Ishikawa (cell line): ENCODE data around the gene CHP1.

Source experiments
- CEBPB ChIP-seq: IDR thresholded peaks from 2 replicates; pipeline ENCODE4 v1.6.1; 2012
- CREB1 ChIP-seq: IDR thresholded peaks from 2 replicates; pipeline ENCODE4 v1.6.1; 2012; ENCODE audit warnings: low read depth
- EGR1 ChIP-seq: IDR thresholded peaks from 2 replicates; pipeline ENCODE4 v1.6.1; 2012
- EP300 ChIP-seq: IDR thresholded peaks from 2 replicates; pipeline ENCODE4 v1.6.1; 2012; ENCODE audit warnings: borderline replicate concordance
- FOXM1 ChIP-seq: IDR thresholded peaks from 2 replicates; pipeline ENCODE4 v1.6.1; 2012; ENCODE audit warnings: low read depth, borderline replicate concordance
- MAX ChIP-seq: IDR thresholded peaks from 2 replicates; pipeline ENCODE4 v1.6.1; 2012
- NFIC ChIP-seq: IDR thresholded peaks from 2 replicates; pipeline ENCODE4 v1.6.1; 2012
- RAD21 ChIP-seq: IDR thresholded peaks from 2 replicates; pipeline ENCODE4 v1.6.1; 2012; ENCODE audit warnings: low read depth
- REST ChIP-seq: IDR thresholded peaks from 2 replicates; pipeline ENCODE4 v1.6.1; 2012; ENCODE audit warnings: low read depth, mild to moderate bottlenecking
- TAF1 ChIP-seq: IDR thresholded peaks from 2 replicates; pipeline ENCODE4 v1.6.1; 2012; ENCODE audit warnings: low read depth, mild to moderate bottlenecking
- TCF12 ChIP-seq: IDR thresholded peaks from 2 replicates; pipeline ENCODE4 v1.6.1; 2012; ENCODE audit warnings: low read depth
- TEAD4 ChIP-seq: IDR thresholded peaks from 2 replicates; pipeline ENCODE4 v1.6.1; 2012
- USF1 ChIP-seq: IDR thresholded peaks from 2 replicates; pipeline ENCODE4 v1.6.1; 2012
- YY1 ChIP-seq: IDR thresholded peaks from 2 replicates; pipeline ENCODE4 v1.6.1; 2012; ENCODE audit warnings: low read depth
- ZBTB7A ChIP-seq: IDR thresholded peaks from 2 replicates; pipeline ENCODE4 v1.6.1; 2012; ENCODE audit warnings: low read depth

Gene CHP1

GRCh38 chr15:41231422-41232226, 556 bp downstream of the CHP1 start:
- TF ChIP-seq TCF12 = peak; percentile 3; the same call in 1 of the 2 replicates
- no peak for TF ChIP-seq RAD21

- TF ChIP-seq TEAD4 (no peak), TAF1 (no peak), EGR1 (no peak), YY1 (no peak), ZBTB7A (no peak), TCF12 (no peak), MAX (no peak), REST (no peak), FOXM1 (no peak), CEBPB (no peak), NFIC (no peak), USF1 (no peak), RAD21 (no peak), CREB1 (no peak), EP300 (no peak)
Observed at GRCh38 chr15:41233367-41233771, 2.3 kb downstream of the CHP1 start.

GRCh38 chr15:41235929-41236328, 4.9 kb downstream of the CHP1 start:
- no peak for TF ChIP-seq CEBPB
- TF ChIP-seq USF1 = no peak
- TF ChIP-seq TEAD4 = no peak
- TF ChIP-seq MAX = no peak
- no peak for TF ChIP-seq CREB1
- no peak for TF ChIP-seq REST
- no peak for TF ChIP-seq EP300
- no peak for TF ChIP-seq NFIC
- TF ChIP-seq EGR1 = no peak
- TF ChIP-seq TCF12 = no peak
- TF ChIP-seq RAD21 = no peak
- no peak for TF ChIP-seq FOXM1
- no peak for TF ChIP-seq ZBTB7A
- TF ChIP-seq TAF1 = no peak
- no peak for TF ChIP-seq YY1

GRCh38 chr15:41238100-41238499, 7.0 kb downstream of the CHP1 start:
- TF ChIP-seq NFIC (no peak), TCF12 (no peak), REST (no peak), TAF1 (no peak), EP300 (no peak), ZBTB7A (no peak), RAD21 (no peak), TEAD4 (no peak), CEBPB (no peak), USF1 (no peak), EGR1 (no peak), MAX (no peak), FOXM1 (no peak), YY1 (no peak), CREB1 (no peak)
